Renal cortex interstitium (tissue), 15 donors: ENCODE results near the gene BLOC1S1. TPM values are rescaled to one million over a fixed set of nuclear protein-coding genes. Genes with fewer than 3 reads are reported as not detected.
A peak's percentile ranks its signal among the peaks of the same experiment; 100 is the strongest.

Experiments
- DNase-seq, 11 donors: peaks; one replicate each; pipeline ENCODE4 v3.0.0-alpha.2; 2013; ENCODE audit warnings: low read depth in 9 of 11, low spot score in 4 of 11; ENCODE audit errors: extremely low read depth in 1 of 11
- long read RNA-seq, 16 experiments: transcript quantifications; one replicate each; lab custom pipeline, GENCODE V29; 2026
- polyA plus RNA-seq, 3 donors: library from polyadenylated mRNA; unstranded; fragments of 120-200 nt; gene quantifications; one replicate each; pipeline ENCODE4 v1.2.1, GENCODE V29; 2013; ENCODE audit not compliant: insufficient read length in 3 of 3

The BLOC1S1 gene
- polyA plus RNA-seq, result 100 to 1,000 TPM; 102 to 143 (median 110) TPM
- long read RNA-seq, donor 1, transcript BLOC1S1-203 (4 exons, 571 nt), result major isoform, 88 of 99 reads
- long read RNA-seq, donor 1, partial matches to known transcripts, result 6 of 99 reads
- long read RNA-seq, donor 1, other reads (novel, unspliced or antisense), result 0 of 99 reads
- long read RNA-seq, donor 2, transcript BLOC1S1-203 (4 exons, 571 nt), result major isoform, 86 of 104 reads
- long read RNA-seq, donor 2, partial matches to known transcripts, result 12 of 104 reads
- long read RNA-seq, donor 2, other reads (novel, unspliced or antisense), result 0 of 104 reads
- long read RNA-seq, donor 3, transcript BLOC1S1-203 (4 exons, 571 nt), result major isoform, 119 of 132 reads
- long read RNA-seq, donor 3, transcript BLOC1S1-204 (3 exons, 1,229 nt), result minor isoform, 11 of 132 reads
- long read RNA-seq, donor 3, partial matches to known transcripts, result 0 of 132 reads
- long read RNA-seq, donor 3, other reads (novel, unspliced or antisense), result 0 of 132 reads
- long read RNA-seq, donor 4, transcript BLOC1S1-204 (3 exons, 1,229 nt), result minor isoform, 8 of 90 reads
- long read RNA-seq, donor 4, transcript BLOC1S1-203 (4 exons, 571 nt), result major isoform, 80 of 90 reads
- long read RNA-seq, donor 4, partial matches to known transcripts, result 0 of 90 reads
- long read RNA-seq, donor 4, other reads (novel, unspliced or antisense), result 0 of 90 reads
- long read RNA-seq, donor 5, result 0 reads
- long read RNA-seq, donor 6, transcript BLOC1S1-203 (4 exons, 571 nt), result major isoform, 81 of 93 reads
- long read RNA-seq, donor 6, transcript BLOC1S1-204 (3 exons, 1,229 nt), result minor isoform, 6 of 93 reads
- long read RNA-seq, donor 6, partial matches to known transcripts, result 5 of 93 reads
- long read RNA-seq, donor 6, other reads (novel, unspliced or antisense), result 0 of 93 reads
- long read RNA-seq, donor 7, transcript BLOC1S1-203 (4 exons, 571 nt), result major isoform, 107 of 111 reads
- long read RNA-seq, donor 7, partial matches to known transcripts, result 0 of 111 reads
- long read RNA-seq, donor 7, other reads (novel, unspliced or antisense), result 0 of 111 reads
- long read RNA-seq, donor 8, transcript BLOC1S1-204 (3 exons, 1,229 nt), result minor isoform, 8 of 226 reads
- long read RNA-seq, donor 8, transcript BLOC1S1-201 (4 exons, 837 nt), result minor isoform, 7 of 226 reads
- long read RNA-seq, donor 8, transcript BLOC1S1-203 (4 exons, 571 nt), result major isoform, 192 of 226 reads
- long read RNA-seq, donor 8, partial matches to known transcripts, result 17 of 226 reads
- long read RNA-seq, donor 8, other reads (novel, unspliced or antisense), result 0 of 226 reads
- long read RNA-seq, donor 9, transcript BLOC1S1-203 (4 exons, 571 nt), result major isoform, 86 of 96 reads
- long read RNA-seq, donor 9, transcript BLOC1S1-204 (3 exons, 1,229 nt), result minor isoform, 5 of 96 reads
- long read RNA-seq, donor 9, partial matches to known transcripts, result 0 of 96 reads
- long read RNA-seq, donor 9, other reads (novel, unspliced or antisense), result 0 of 96 reads
- long read RNA-seq, donor 10, transcript BLOC1S1-203 (4 exons, 571 nt), result major isoform, 93 of 105 reads
- long read RNA-seq, donor 10, transcript BLOC1S1-204 (3 exons, 1,229 nt), result minor isoform, 5 of 105 reads
- long read RNA-seq, donor 10, partial matches to known transcripts, result 5 of 105 reads
- long read RNA-seq, donor 10, other reads (novel, unspliced or antisense), result 0 of 105 reads
- long read RNA-seq, donor 11, transcript BLOC1S1-203 (4 exons, 571 nt), result major isoform, 81 of 86 reads
- long read RNA-seq, donor 11, partial matches to known transcripts, result 0 of 86 reads
- long read RNA-seq, donor 11, other reads (novel, unspliced or antisense), result 0 of 86 reads
- long read RNA-seq, donor 12, transcript BLOC1S1-203 (4 exons, 571 nt), result major isoform, 40 of 40 reads
- long read RNA-seq, donor 12, partial matches to known transcripts, result 0 of 40 reads
- long read RNA-seq, donor 12, other reads (novel, unspliced or antisense), result 0 of 40 reads
- long read RNA-seq, donor 13, result 0 reads
- long read RNA-seq, donor 14, transcript BLOC1S1-203 (4 exons, 571 nt), result major isoform, 117 of 138 reads
- long read RNA-seq, donor 14, partial matches to known transcripts, result 15 of 138 reads
- long read RNA-seq, donor 14, other reads (novel, unspliced or antisense), result 0 of 138 reads
- long read RNA-seq, donor 15, transcript BLOC1S1-203 (4 exons, 571 nt), result major isoform, 33 of 36 reads
- long read RNA-seq, donor 15, partial matches to known transcripts, result 0 of 36 reads
- long read RNA-seq, donor 15, other reads (novel, unspliced or antisense), result 0 of 36 reads
- long read RNA-seq, donor 16, transcript BLOC1S1-204 (3 exons, 1,229 nt), result minor isoform, 13 of 225 reads
- long read RNA-seq, donor 16, transcript BLOC1S1-203 (4 exons, 571 nt), result major isoform, 202 of 225 reads
- long read RNA-seq, donor 16, transcript BLOC1S1-201 (4 exons, 837 nt), result minor isoform, 8 of 225 reads
- long read RNA-seq, donor 16, partial matches to known transcripts, result 0 of 225 reads
- long read RNA-seq, donor 16, other reads (novel, unspliced or antisense), result 0 of 225 reads

DNA sequence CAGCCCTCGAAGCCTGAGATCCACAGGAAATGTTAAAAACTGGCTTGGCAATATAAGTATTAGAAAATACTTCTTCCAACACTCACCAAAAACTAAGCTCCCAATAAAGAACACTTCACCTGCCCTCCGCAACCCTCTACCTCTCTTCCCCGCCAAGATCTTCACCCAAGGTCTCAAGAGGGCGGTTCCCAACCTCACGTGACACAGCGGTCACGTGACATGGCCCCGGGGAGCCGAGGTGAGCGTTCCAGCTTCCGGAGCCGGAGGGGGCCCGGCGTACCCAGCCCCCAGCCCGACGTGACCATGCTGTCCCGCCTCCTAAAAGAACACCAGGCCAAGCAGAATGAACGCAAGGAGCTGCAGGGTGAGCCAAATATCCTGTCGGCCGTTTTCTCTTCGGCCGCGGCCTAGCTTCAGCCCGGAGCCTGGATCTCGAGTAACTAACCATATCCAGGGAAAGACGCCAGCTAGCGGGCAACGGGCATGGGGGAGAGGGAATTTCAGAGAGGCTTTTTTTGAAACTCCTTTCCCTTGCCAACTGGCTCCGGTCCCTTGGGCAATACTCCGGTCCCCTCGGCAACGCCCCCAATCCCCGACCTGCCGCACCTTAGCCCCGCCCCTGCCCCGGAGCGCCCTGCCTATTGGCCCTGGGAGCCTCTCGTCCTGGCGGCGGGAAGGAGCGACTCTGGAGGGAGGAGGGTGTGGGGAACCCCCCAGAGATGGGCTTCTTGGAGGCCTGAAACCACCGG is at the start of gene BLOC1S1:
BLOC1S1 (plus strand) TSS at position 214 of the 749 bp plus-strand sequence; CDS start at position 220, 6 bp downstream.
- DNase-seq, result peak in 9 of 11 donors; percentile 90 to 98 (median 92)

DNA sequence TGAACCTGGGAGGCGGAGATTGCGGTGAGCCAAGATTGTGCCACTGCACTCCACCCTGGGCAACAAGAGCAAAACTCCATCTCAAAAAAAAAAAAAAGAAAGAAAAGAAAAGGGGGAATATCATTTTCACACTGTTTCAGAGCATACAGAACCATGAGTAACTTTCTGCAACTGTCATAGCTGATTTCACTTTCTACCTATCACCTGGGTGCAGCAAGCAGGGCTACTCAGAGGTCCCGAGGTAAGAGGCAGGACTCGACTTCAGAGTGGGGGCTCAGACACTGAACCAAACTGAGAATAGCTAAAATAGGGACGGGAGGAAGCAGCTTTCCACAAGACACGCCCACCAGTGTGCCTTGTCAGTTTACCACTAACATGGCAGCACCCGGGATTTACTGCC is 49.3 kb upstream of the BLOC1S1 start:
- no peak for DNase-seq

DNA sequence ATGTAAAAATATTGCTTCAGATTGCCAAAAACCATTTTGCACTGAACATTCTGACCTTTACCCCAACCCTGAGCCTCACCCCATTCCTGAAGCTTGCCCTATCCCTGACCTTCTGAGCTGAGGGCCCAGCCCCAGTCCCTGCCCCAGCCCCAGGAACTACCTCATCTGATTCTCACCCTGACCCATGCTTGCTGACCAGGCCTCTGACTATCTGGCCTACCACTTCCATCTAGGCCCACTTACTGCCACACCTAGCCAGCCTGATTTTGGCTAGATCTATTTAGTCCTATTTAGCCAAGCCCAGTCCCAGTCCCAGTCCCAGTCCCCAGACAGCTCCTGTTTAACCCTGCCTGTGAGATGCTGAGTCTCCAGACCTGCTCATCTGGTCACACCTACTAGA is 45.6 kb upstream of the BLOC1S1 start:
- DNase-seq, result no peak

DNA sequence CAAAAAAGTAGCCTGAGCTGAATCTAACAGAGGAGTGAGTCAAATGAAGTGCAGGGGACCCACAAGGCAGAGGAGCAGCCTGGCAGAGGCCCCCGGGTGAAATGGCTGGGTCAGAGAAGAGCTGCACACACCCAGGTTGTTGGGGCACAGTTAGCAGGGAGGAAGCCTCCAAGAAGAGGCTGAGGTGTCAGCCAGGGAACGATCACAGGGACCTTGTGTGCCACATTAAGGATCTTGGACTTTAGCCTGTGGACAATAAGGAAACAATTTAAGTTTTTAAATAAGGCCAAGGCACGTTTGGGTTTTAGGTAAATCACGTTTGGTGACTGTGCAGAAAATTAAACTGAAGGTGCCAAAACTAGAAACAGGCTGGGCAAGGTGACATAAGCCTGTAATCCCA is 44.1 kb upstream of the BLOC1S1 start:
- no peak for DNase-seq

DNA sequence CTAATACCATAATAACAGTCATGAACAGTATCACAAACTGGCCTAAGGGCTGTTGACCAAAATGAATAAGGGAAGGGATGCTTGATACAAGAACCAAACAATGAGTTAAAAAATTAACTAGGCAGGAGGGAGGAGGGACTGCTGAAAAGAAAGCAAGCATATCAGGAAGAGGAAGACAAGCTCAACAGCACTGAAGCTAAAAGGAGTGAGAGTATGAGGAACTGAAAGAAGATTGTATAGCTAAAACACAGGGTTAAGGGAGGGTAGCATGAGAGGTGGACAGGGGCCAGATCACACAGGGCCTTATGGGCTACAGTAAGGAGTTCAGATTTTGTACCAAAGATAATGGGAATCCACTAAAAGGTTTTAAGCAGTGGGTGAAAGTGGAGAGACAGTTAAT is 42.2 kb upstream of the BLOC1S1 start:
- DNase-seq, result no peak

DNA sequence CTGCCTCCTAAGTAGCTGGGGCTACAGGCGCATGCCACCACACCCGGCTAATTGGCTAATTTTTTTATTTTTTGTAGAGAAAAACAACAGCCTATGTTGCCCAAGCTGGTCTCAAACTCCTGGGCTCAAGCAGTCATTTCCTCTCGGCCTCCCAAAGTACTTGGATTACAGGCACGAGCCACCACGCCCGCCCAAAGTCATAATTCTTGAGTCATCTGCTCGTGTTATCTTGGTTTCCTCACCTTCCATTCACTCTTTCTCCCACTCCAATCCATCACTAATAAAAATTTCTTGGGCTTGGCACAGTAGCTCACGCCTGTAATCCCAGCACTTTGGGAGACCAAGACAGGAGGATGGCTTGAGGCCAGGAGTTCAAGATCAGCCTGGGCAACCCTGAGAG is 40.2 kb upstream of the BLOC1S1 start:
- DNase-seq, result no peak

DNA sequence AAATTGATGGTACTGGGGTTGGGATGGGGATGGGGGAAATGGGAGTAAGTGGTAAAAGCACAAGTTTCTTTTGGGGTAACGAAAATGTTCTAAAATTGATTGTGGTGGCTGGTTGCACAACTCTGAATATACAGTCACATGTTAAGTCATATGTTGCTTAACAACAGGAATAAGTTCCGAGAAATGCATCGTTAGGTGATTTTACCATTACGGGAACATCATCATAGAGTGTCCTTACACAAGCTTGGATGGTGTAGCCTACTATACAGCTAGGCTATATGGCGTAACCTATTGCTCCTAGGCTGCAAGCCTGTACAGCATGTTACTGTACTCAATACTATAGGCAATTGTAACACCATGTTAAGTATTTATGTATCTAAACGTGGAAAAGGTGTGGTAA is 39.1 kb upstream of the BLOC1S1 start:
- DNase-seq, result no peak

DNA sequence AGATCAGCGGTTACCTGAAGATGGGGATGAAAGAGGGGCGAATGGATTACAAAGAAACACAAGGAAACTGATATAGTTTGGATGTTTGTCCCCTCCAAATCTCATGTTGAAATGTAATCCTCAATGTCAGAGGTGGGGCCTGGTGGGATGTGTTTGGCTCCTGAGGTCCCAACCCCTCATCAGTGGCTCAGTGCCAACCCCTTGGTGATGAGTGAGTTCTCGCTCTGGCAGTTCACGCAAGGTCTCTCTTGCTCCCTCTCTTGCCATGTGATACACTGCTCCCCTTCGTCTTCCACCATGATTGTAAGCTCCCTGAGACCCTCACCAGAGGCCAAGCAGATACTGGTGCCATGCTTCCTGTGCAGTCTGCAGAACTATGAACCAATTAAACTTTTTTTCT is 36.2 kb upstream of the BLOC1S1 start:
- DNase-seq, result no peak

DNA sequence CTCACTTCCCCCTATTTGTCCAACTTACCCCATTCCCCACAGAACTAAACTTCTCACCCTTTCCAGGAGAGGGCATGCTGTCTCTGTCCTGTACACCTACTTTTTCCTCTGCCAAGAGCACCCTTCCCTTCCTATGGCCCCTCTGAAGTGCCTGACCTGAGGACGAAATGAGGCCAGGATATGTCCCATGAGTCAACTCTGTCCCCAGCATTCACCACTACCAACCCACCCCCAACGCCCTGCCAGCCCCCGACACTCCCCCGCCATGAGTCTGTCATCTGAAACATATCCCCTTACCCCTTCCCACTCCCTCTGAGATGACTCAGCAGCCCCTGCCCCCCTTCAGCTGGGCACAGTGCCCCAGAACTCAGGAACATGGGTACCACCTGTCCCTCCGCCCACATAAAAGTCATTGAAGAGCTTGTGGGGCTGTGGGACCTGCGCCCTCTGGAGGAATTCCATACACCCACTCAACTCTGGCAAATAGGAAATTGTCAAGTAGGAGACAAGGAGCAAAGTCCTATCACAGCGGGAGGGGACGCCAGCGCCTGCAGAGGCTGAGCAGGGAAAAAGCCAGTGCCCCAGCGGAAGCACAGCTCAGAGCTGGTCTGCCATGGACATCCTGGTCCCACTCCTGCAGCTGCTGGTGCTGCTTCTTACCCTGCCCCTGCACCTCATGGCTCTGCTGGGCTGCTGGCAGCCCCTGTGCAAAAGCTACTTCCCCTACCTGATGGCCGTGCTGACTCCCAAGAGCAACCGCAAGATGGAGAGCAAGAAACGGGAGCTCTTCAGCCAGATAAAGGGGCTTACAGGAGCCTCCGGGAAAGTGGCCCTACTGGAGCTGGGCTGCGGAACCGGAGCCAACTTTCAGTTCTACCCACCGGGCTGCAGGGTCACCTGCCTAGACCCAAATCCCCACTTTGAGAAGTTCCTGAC is 34.4 kb upstream of the BLOC1S1 start:
- peak; percentile 23 to 76 (median 57) for DNase-seq

DNA sequence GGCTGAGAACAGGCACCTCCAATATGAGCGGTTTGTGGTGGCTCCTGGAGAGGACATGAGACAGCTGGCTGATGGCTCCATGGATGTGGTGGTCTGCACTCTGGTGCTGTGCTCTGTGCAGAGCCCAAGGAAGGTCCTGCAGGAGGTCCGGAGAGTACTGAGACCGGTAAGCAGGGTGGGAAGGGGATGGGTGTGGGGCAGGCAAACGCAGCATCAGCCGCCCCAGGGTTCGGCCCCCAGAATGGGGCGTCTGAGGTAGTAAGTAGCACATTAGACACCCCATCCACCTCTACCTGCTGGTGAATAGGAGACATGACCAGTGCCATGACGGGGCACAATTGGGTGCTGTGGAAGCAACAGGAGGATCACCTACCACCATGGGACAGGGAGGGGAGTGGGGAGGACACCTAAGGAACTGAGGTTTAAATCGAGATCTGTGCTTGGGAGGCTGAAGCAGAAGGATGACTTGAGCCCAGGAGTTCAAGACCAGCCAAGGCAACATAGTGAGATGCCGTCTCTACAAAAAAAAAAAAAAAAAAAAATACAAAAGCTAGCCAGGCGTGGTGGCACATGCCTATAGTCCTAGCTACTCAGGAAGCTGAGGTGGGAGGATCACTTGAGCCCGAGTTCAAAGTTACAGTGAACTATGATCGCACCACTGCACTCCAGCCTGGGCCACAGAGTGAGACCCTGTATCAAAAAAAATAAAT is 33.6 kb upstream of the BLOC1S1 start:
- no peak for DNase-seq

DNA sequence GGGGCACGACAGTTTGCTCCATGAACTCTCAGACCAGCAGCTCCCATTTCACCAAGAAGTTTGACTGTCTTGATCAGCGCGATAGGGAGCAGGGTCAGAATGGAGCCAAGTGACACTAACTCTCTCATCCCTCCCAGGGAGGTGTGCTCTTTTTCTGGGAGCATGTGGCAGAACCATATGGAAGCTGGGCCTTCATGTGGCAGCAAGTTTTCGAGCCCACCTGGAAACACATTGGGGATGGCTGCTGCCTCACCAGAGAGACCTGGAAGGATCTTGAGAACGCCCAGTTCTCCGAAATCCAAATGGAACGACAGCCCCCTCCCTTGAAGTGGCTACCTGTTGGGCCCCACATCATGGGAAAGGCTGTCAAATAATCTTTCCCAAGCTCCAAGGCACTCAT is 32.2 kb upstream of the BLOC1S1 start:
- DNase-seq, result no peak

DNA sequence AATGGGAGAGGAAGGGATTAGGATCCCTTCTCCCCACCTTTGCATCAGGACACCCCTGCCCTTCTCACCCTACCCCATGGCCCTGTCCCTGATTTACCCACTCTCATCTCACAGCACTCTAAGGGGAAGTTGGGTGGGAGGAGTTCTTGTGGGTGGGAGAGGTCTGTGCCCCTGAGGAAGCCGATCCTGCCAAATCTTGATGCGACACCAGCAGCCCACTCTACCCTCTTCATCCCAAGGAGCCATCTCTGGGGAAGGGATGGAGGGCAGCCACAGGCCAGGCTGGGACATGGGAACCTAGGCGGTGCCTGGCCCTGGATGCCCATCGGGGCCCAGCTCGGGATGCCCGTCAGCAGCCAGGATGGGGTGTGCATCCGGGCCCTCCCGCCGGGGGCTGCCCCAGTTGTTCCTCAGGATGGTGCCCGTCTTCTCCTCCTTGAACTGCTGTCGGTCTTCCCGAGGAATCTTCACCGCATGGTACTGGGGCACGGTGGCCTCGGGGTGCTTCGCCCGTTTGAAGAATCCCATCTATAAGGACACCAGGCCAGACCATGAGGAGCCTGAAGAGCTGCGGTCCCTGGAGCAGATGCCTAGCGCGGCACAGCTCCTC is 31.0 kb upstream of the BLOC1S1 start:
- DNase-seq, result no peak

DNA sequence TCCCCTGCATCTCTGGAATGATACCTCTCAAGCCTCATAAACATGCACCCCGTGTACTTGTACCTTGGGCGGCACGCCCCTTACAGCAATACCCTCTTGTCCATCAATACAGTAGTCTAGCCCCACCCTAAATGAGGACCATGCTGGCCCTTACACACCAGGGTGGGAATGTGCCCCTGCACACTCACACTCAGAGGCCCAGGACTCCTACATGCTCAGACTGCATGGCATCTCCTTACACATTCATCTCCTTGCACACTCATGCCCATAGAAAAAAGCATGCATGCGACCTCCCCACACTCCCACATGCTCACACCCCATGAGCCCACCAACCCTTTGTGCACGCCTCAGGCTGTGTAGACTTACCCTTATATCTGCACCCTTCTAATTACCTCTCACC is 30.2 kb upstream of the BLOC1S1 start:
- DNase-seq, result no peak

DNA sequence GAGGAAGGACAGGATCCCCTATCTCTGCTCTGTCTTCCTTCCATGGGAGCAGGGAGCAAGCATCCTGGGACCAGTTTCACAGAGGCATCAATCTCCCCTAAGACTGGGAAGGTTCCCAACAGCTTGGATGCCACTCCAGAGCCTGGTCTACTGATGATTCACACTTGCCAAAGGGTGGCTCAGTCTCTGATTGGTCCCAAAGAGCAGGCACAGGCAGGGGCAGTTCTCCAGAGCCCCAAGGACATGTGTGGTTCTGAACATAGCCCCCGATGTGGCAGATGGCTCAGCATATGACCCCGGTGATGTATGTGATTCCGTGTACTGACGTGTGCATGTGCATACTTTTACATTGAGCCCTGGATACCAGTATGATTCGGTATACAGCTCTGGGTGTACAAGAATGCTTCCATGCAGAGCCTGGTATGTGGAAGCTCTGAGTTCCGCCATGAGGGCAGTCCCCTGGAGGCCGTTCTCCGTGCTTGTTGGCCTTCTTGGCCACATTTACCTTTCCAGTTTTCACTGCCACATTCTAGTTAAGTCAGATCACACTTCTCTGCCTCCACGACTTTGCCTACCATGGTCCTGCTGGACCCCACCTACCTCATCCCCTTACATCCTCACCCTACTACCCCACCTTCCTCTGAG is 29.4 kb upstream of the BLOC1S1 start:
- no peak for DNase-seq
